Astrocyte of the cerebellum (primary cell): ENCODE measurements around the gene PCNX2.

Source experiments
- DNase-seq: peaks from one replicate; pipeline ENCODE4 v3.0.0-alpha.2; 2011; ENCODE audit warnings: low read depth
- H3K4me3 ChIP-seq: 2 replicates; pipeline ENCODE4 v1.5.1; 2011; ENCODE audit warnings: mild to moderate bottlenecking, low read depth, low read length, moderate library complexity
- CTCF ChIP-seq: IDR thresholded peaks from 2 replicates; pipeline ENCODE4 v1.5.1; 2012; ENCODE audit warnings: low read length, low read depth, moderate library complexity, mild to moderate bottlenecking; ENCODE audit errors: missing control alignments
- in situ Hi-C: cut with HindIII; loops from 2 replicates; pipeline ENCODE4 v1.10.0; 2017; ENCODE audit warnings: low sequenced_read_pairs

The PCNX2 gene

DNA sequence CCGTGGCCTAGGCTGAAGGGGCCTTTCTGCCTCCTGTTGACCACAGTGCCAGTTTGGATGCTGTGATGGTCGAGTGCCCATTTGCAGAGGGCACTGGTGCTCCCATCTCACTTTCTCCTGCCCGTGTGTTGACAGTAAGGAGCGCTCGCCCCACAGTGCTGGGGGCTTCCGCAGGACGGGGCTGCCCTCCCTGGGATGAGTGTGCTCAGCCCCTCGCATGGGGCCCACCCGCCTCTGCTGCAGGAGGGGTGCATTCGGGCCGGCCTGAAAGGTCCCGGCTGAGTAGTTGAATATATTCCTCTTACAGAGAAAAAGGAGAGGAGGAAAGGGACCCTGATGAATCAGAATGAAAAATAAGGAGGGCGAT is 307.8 kb downstream of the PCNX2 start:
- DNase-seq: no peak
- TF ChIP-seq CTCF: no peak
- H3K4me3 ChIP-seq: no peak overlapping the region
- in situ Hi-C loops: no loop called here

DNA sequence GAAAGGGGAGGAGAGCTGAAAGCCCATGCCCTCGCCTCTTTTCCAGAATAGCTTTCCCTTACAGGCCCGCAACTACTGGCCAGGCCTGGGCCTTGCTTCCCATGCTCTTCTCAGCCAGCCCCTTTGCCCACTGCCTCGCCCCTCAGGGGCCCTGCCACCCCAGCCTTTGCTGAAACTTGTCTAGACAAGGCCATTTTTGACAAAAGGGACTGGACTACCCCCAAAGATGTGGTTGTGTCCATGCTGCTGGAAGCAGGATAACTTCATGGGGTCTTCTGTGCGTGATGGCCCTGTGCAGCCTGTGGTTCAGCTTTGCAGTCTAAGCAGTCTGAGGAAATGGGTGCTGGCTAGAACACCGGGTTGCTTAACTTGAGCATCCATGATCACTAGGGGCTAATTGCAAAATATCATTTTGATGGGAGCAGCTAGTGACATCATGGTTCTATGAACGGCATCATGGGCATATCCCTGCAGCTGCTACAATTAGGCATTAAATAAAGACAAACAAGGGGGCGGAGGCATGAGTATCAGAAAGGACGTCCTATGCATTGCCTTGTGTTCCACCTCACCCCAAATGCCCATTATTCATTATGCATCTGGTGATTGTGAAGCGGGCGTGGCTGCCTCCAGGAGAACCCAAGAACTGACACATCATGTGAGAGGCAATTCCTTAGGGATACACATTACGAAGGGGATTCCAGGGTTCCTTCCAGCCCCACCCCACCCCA is 308.3 kb downstream of the PCNX2 start:
- in situ Hi-C loops: no loop called here
- H3K4me3 ChIP-seq: no peak overlapping the region
- no peak for DNase-seq
- no peak for TF ChIP-seq CTCF

GRCh38 chr1:232986527-232986922 is 309.0 kb downstream of the PCNX2 start:
- no peak for TF ChIP-seq CTCF
- H3K4me3 ChIP-seq: no peak overlapping the region
- DNase-seq: no peak
- in situ Hi-C loops: no loop called here

- in situ Hi-C loops: no loop called here
- TF ChIP-seq CTCF: no peak
- no peak for DNase-seq
- no peak overlapping the region for H3K4me3 ChIP-seq
Observed at GRCh38 chr1:232985882-232986526, 309.5 kb downstream of the PCNX2 start.

DNA sequence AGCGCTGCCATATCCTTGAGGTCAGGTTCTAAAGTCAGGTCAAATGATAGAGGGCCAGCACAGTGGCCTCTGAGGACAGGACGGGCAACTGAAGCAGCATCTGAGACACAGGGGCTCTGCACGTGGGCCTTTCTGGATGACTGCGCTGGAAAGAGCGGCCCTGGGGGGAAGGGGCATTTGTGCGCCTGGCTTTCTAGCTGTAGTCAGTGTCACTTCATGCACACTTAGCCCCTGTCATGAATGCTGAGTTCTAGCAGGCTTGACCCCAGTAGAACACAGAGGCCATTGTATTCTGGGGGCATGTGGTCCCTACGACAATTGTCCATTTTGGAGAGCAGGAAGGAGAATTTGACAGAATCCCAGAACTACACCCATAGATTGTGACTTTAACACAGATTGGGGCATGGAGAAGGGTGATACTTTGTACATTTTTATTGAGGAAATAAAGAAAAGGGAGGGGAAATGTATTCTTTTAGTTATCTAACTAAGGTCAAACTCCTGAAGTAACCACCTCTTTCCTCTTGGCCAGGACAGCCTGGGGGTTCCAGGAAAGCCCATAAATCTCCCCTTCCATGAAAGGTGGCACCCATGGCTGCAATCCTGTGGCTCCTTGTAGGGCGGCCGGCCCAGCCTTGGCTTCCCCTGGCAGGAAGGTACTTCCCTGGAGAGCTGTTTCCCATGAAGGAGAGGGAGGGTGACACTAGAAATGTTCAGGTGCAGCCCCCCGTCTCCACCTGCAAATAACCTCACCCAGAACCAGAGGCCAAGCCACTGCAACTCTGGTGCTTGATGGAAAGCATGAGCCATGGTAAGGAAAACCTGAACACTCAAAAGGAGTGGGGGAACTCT is 310.7 kb downstream of the PCNX2 start:
- in situ Hi-C loops: no loop called here
- no peak for TF ChIP-seq CTCF
- DNase-seq: no peak
- no peak overlapping the region for H3K4me3 ChIP-seq

GRCh38 chr1:232983817-232984567 is 311.5 kb downstream of the PCNX2 start:
- no peak for DNase-seq
- no peak for TF ChIP-seq CTCF
- in situ Hi-C loops: no loop called here
- no peak overlapping the region for H3K4me3 ChIP-seq
